HG02840 (cell line): ENCODE measurements around the gene INSC.

Experiments
- ATAC-seq: cut with Tn5 transposase; IDR thresholded peaks from one replicate; pipeline ENCODE4 v1.9.1; 2021; ENCODE audit warnings: mild to moderate bottlenecking, moderate library complexity, moderate number of reproducible peaks; ENCODE audit not compliant: unreplicated experiment, low FRiP score

INSC gene

GRCh38 chr11:15212876-15213275, 98.2 kb downstream of the INSC start:
- ATAC-seq = no peak

- ATAC-seq = no peak
These were observed 98.9 kb downstream of the INSC start for GRCh38 chr11:15213471-15214231.

- ATAC-seq = no peak
These were observed 100.3 kb downstream of the INSC start for GRCh38 chr11:15215005-15215404.

- no peak for ATAC-seq
These were observed 102.0 kb downstream of the INSC start for GRCh38 chr11:15216678-15217077.

- ATAC-seq = no peak
These were observed 102.7 kb downstream of the INSC start for GRCh38 chr11:15217416-15217815.

GRCh38 chr11:15222777-15223176, 108.1 kb downstream of the INSC start:
- no peak for ATAC-seq

- no peak for ATAC-seq
These were observed 108.6 kb downstream of the INSC start for GRCh38 chr11:15223318-15223717.

- no peak for ATAC-seq
These were observed 109.7 kb downstream of the INSC start for GRCh38 chr11:15224466-15224865.

GRCh38 chr11:15227011-15227410, 112.3 kb downstream of the INSC start:
- no peak for ATAC-seq

- no peak for ATAC-seq
These were observed 113.7 kb downstream of the INSC start for GRCh38 chr11:15228331-15228849.

- ATAC-seq = no peak
These were observed 114.3 kb downstream of the INSC start for GRCh38 chr11:15229069-15229468.

GRCh38 chr11:15232496-15232895, 117.8 kb downstream of the INSC start:
- no peak for ATAC-seq

- no peak for ATAC-seq
These were observed 118.8 kb downstream of the INSC start for GRCh38 chr11:15233371-15234165.

- ATAC-seq = no peak
These were observed 120.1 kb downstream of the INSC start for GRCh38 chr11:15234796-15235195.

- no peak for ATAC-seq
These were observed 121.8 kb downstream of the INSC start for GRCh38 chr11:15236559-15236958.

GRCh38 chr11:15238856-15239255, 124.1 kb downstream of the INSC start:
- no peak for ATAC-seq

GRCh38 chr11:15248749-15249148, 134.0 kb downstream of the INSC start:
- no peak for ATAC-seq

- peak; percentile 84 for ATAC-seq
These were observed 143.9 kb downstream of the INSC start for GRCh38 chr11:15258433-15259165.

GRCh38 chr11:15266999-15267398, 152.3 kb downstream of the INSC start:
- no peak for ATAC-seq

- no peak for ATAC-seq
These were observed 153.9 kb downstream of the INSC start for GRCh38 chr11:15268598-15268997.

- ATAC-seq = no peak
These were observed 160.4 kb downstream of the INSC start for GRCh38 chr11:15275141-15275540.
